ENCODE measurements around the gene CDH13. TPM values are rescaled to one million over a fixed set of nuclear protein-coding genes. Genes with fewer than 3 reads are reported as not detected.

Gene CDH13
- total RNA-seq, 3 donors from 2014 or later = not detected

- peaks cover 1% of the 10 kb centered on the region for H3K27me3 Mint-ChIP-seq (ENCODE audit: low read depth)
- H3K4me1 Mint-ChIP-seq (ENCODE audit: low read depth) = no peaks in the 10 kb centered on the region
- no peaks in the 10 kb centered on the region for H3K9me3 Mint-ChIP-seq
- ATAC-seq (no peak), DNase-seq (no peak)
- H3K4me3 Mint-ChIP-seq = no peak overlapping the region
- no peaks in the 10 kb centered on the region for H3K36me3 Mint-ChIP-seq (ENCODE audit: insufficient read depth)
Measured at GRCh38 chr16:82738699-82739098, 111.9 kb downstream of the CDH13 start.

DNA sequence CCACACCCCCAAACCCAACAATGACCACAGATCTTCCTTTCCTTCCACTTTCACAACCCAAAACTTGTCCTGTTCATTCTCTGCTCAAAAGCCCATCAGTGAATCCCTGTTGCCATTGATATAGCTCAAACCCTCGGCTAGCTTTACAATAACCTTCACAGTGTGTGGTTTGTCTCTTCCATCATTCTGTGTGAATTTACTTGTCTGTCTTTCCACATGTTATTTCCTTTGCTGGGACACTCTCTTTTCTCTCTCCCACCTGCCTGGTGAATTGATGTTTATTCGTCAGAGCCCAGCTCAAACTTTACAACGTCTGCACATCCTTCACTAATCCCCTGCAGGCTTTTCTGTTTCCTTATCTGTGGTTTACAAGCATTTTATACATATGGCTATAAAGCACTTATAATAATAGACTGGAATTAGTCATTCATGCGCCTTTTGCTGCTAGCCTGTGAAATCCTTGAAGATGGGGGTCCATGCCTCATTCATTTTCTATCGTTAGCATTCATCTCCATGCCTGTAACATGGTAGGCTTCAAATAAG lies 114.4 kb downstream of the CDH13 start:
- Mint-ChIP-seq H3K4me3 (no peak overlapping the region), H3K9me3 (no peaks in the 10 kb centered on the region), H3K36me3 (ENCODE audit: insufficient read depth) (no peaks in the 10 kb centered on the region), H3K27me3 (ENCODE audit: low read depth) (peaks cover 7% of the 10 kb centered on the region), H3K4me1 (ENCODE audit: low read depth) (no peaks in the 10 kb centered on the region)
- ATAC-seq (no peak), DNase-seq (no peak)

- ATAC-seq (no peak), DNase-seq (no peak)
- Mint-ChIP-seq H3K9me3 (no peaks in the 10 kb centered on the region), H3K36me3 (ENCODE audit: insufficient read depth) (no peaks in the 10 kb centered on the region), H3K27me3 (ENCODE audit: low read depth) (peaks cover 16% of the 10 kb centered on the region), H3K4me3 (no peak overlapping the region), H3K4me1 (ENCODE audit: low read depth) (no peaks in the 10 kb centered on the region)
Measured at GRCh38 chr16:82744958-82745357, 118.2 kb downstream of the CDH13 start.

GRCh38 chr16:82748026-82748425 lies 121.3 kb downstream of the CDH13 start:
- H3K4me3 Mint-ChIP-seq = no peak overlapping the region
- H3K4me1 Mint-ChIP-seq (ENCODE audit: low read depth) = no peaks in the 10 kb centered on the region
- H3K9me3 Mint-ChIP-seq = no peaks in the 10 kb centered on the region
- ATAC-seq (no peak), DNase-seq (no peak)
- no peaks in the 10 kb centered on the region for H3K36me3 Mint-ChIP-seq (ENCODE audit: insufficient read depth)
- H3K27me3 Mint-ChIP-seq (ENCODE audit: low read depth) = peaks cover 18% of the 10 kb centered on the region

DNA sequence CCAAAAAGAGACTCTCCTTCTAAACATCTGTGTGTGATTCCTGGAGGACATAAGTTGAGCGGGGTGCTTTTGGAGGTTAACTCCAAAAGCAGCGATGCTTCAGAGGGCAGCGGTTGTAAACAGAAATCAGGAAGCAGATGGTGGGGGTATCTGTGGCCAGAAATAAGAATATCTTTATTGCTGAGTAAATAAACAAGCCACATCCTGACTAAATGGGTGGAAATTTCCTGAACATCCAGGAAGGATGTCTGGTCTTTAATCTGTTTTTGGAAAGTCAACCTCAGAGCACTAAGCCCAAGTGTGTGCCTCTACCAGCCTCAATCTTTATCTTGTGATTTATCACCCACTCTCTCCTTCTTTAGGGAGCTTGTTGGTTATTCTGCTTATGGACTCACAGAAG lies 123.3 kb downstream of the CDH13 start:
- Mint-ChIP-seq H3K27me3 (ENCODE audit: low read depth) (peaks cover 14% of the 10 kb centered on the region), H3K9me3 (no peaks in the 10 kb centered on the region), H3K4me3 (no peak overlapping the region), H3K36me3 (ENCODE audit: insufficient read depth) (no peaks in the 10 kb centered on the region), H3K4me1 (ENCODE audit: low read depth) (no peaks in the 10 kb centered on the region)
- ATAC-seq (no peak), DNase-seq (no peak)

GRCh38 chr16:82751020-82751419 lies 124.3 kb downstream of the CDH13 start:
- H3K9me3 Mint-ChIP-seq = no peaks in the 10 kb centered on the region
- no peak overlapping the region for H3K4me3 Mint-ChIP-seq
- no peak for DNase-seq
- H3K36me3 Mint-ChIP-seq (ENCODE audit: insufficient read depth) = no peaks in the 10 kb centered on the region
- no peak for ATAC-seq
- no peaks in the 10 kb centered on the region for H3K4me1 Mint-ChIP-seq (ENCODE audit: low read depth)
- peaks cover 12% of the 10 kb centered on the region for H3K27me3 Mint-ChIP-seq (ENCODE audit: low read depth)

- ATAC-seq = no peak
- Mint-ChIP-seq H3K4me1 (ENCODE audit: low read depth) (no peaks in the 10 kb centered on the region), H3K27me3 (ENCODE audit: low read depth) (peaks cover 12% of the 10 kb centered on the region)
Measured at GRCh38 chr16:82752172-82752571, 125.4 kb downstream of the CDH13 start.

GRCh38 chr16:82753821-82754220 lies 127.1 kb downstream of the CDH13 start:
- H3K4me1 Mint-ChIP-seq (ENCODE audit: low read depth) = no peaks in the 10 kb centered on the region
- DNase-seq (no peak), ATAC-seq (no peak)
- H3K36me3 Mint-ChIP-seq (ENCODE audit: insufficient read depth) = no peaks in the 10 kb centered on the region
- H3K27me3 Mint-ChIP-seq (ENCODE audit: low read depth) = peaks cover 9% of the 10 kb centered on the region
- no peaks in the 10 kb centered on the region for H3K9me3 Mint-ChIP-seq
- no peak overlapping the region for H3K4me3 Mint-ChIP-seq

More at GRCh38 chr16:82752172-82752571, 125.4 kb downstream of the CDH13 start:
- no peaks in the 10 kb centered on the region for H3K9me3 Mint-ChIP-seq
- no peak overlapping the region for H3K4me3 Mint-ChIP-seq
- no peak for DNase-seq
- no peaks in the 10 kb centered on the region for H3K36me3 Mint-ChIP-seq (ENCODE audit: insufficient read depth)

- peaks cover 4% of the 10 kb centered on the region for H3K27me3 Mint-ChIP-seq (ENCODE audit: low read depth)
- no peaks in the 10 kb centered on the region for H3K9me3 Mint-ChIP-seq
- ATAC-seq = no peak
- no peak overlapping the region for H3K4me3 Mint-ChIP-seq
- no peak for DNase-seq
- no peaks in the 10 kb centered on the region for H3K4me1 Mint-ChIP-seq (ENCODE audit: low read depth)
- H3K36me3 Mint-ChIP-seq (ENCODE audit: insufficient read depth) = no peaks in the 10 kb centered on the region
Measured at GRCh38 chr16:82754716-82755513, 128.1 kb downstream of the CDH13 start.

DNA sequence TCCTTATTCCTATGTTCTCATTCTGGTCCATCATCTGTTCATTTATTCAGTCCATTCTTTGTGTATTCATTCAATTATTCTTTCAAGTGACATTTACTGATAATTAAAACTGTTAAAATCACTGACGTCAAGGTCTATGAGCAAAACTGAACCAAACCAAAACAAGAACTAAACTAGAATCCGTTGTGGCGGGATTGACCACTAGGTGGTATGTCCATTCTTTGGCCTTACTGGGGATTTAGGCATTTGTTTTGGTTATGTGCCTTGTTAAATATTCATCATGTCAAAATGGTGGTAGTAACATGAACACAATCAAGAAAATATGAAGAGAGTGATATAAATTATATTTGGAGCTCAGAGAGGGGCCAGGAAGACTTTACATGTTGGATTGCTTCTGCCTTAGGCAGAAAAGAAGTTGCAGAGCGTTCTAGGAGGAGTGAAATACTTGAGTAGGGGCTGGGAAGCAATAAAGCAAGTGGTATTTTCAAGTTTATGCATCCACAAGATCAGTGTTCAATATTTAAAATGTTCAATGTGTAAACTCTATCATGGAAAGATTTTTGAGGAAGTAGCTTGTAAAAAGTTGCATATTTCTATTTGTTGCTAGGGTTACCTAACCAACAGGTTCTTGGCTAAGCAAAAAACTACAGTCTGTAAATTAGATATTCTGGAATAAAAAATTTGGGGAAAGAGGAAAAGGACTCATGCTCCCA lies 129.0 kb downstream of the CDH13 start:
- Mint-ChIP-seq H3K4me1 (ENCODE audit: low read depth) (no peaks in the 10 kb centered on the region), H3K36me3 (ENCODE audit: insufficient read depth) (no peaks in the 10 kb centered on the region)

GRCh38 chr16:82756283-82756599 lies 129.5 kb downstream of the CDH13 start:
- DNase-seq (no peak), ATAC-seq (no peak)
- Mint-ChIP-seq H3K9me3 (no peaks in the 10 kb centered on the region), H3K36me3 (ENCODE audit: insufficient read depth) (no peaks in the 10 kb centered on the region), H3K27me3 (ENCODE audit: low read depth) (no peaks in the 10 kb centered on the region), H3K4me3 (no peak overlapping the region), H3K4me1 (ENCODE audit: low read depth) (no peaks in the 10 kb centered on the region)

More for the DNA sequence above, 129.0 kb downstream of the CDH13 start:
- Mint-ChIP-seq H3K27me3 (ENCODE audit: low read depth) (no peaks in the 10 kb centered on the region), H3K9me3 (no peaks in the 10 kb centered on the region), H3K4me3 (no peak overlapping the region)
- no peak for ATAC-seq
- DNase-seq = no peak

DNA sequence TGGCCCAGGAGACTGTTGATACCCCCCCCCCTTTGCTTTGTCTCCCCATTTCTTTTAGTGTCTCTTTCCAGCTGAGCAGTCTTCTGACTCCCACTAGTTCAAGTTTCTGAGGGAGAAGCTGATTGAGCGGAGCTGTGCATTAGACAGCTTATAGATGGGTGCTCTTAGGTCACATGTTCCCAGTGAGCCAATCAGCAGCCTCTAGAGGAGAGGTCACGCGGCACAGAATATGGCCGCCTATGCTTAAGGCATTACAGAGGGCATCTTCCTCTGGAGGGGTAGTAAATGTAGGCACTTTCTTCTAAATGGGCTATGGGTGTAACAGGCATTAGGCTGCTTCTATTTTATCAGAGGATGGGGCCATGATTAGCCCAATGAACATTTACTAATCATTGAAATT lies 131.6 kb downstream of the CDH13 start:
- H3K36me3 Mint-ChIP-seq (ENCODE audit: insufficient read depth) = no peaks in the 10 kb centered on the region
- no peak for ATAC-seq
- H3K27me3 Mint-ChIP-seq (ENCODE audit: low read depth) = no peaks in the 10 kb centered on the region
- DNase-seq = no peak
- H3K4me3 Mint-ChIP-seq = no peak overlapping the region
- H3K4me1 Mint-ChIP-seq (ENCODE audit: low read depth) = peaks cover 14% of the 10 kb centered on the region
- no peaks in the 10 kb centered on the region for H3K9me3 Mint-ChIP-seq

DNA sequence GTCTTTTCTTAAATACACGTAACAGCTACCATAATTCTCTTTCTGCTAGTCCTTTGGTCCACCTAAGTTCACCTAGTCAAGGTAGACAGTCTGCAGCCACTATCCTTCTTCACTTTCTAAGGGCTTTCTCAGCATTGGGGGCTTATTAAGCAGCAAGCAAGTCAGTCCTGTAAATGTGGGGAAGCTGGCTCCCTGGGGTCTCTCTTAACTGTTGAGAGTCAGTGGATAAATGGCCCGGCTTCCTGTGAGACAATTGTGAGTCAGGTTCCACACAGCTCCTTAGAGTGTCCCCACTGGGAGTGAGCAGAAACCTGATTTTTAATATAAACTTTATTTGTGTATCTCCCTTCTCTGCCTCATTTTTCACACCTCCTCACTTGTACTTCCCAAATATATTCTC lies 132.1 kb downstream of the CDH13 start:
- no peak for ATAC-seq
- no peak for DNase-seq
- H3K4me1 Mint-ChIP-seq (ENCODE audit: low read depth) = peaks cover 14% of the 10 kb centered on the region
- H3K36me3 Mint-ChIP-seq (ENCODE audit: insufficient read depth) = no peaks in the 10 kb centered on the region
- no peaks in the 10 kb centered on the region for H3K9me3 Mint-ChIP-seq
- no peak overlapping the region for H3K4me3 Mint-ChIP-seq
- H3K27me3 Mint-ChIP-seq (ENCODE audit: low read depth) = no peaks in the 10 kb centered on the region

GRCh38 chr16:82761236-82761635 lies 134.5 kb downstream of the CDH13 start:
- Mint-ChIP-seq H3K27me3 (ENCODE audit: low read depth) (peaks cover 3% of the 10 kb centered on the region), H3K9me3 (no peaks in the 10 kb centered on the region), H3K4me1 (ENCODE audit: low read depth) (peaks cover 14% of the 10 kb centered on the region), H3K36me3 (ENCODE audit: insufficient read depth) (no peaks in the 10 kb centered on the region), H3K4me3 (no peak overlapping the region)
- ATAC-seq (no peak), DNase-seq (no peak)

GRCh38 chr16:82761858-82762257 lies 135.1 kb downstream of the CDH13 start:
- Mint-ChIP-seq H3K27me3 (ENCODE audit: low read depth) (peaks cover 3% of the 10 kb centered on the region), H3K36me3 (ENCODE audit: insufficient read depth) (no peaks in the 10 kb centered on the region), H3K4me3 (peak overlapping the region; percentile 33), H3K9me3 (no peaks in the 10 kb centered on the region), H3K4me1 (ENCODE audit: low read depth) (peaks cover 14% of the 10 kb centered on the region)
- ATAC-seq = no peak
- no peak for DNase-seq

Measured in activated T-cell treated with anti-CD3 and anti-CD28 coated beads, Interleukin-2, amount 50 U/mL, for 4 hours (primary cell).